ENCODE data around the gene MAT2A. TPM values are rescaled to one million over a fixed set of nuclear protein-coding genes. Genes with fewer than 3 reads are reported as not detected.

The MAT2A gene
- total and polyA plus RNA-seq, 10 of the 15 experiments (the other 5 are each of a cell fraction or from before 2014, with no cell fraction given) = 97.6 to 408 (median 290) TPM

GRCh38 chr2:85551698-85552678, 13.0 kb downstream of the MAT2A start (continued):
- no peak for TF ChIP-seq USF1 (IDR thresholded peaks at IDR 0.05; ENCODE audit: borderline replicate concordance, extremely low read length, insufficient read depth, low read depth, low read length)
- no peak for TF ChIP-seq ZBTB33 (IDR thresholded peaks at IDR 0.05)
- TF ChIP-seq USF2 (IDR thresholded peaks at IDR 0.05; ENCODE audit: borderline replicate concordance, low read depth, low read length) = no peak
- no peak for TF ChIP-seq ZBTB4 (CRISPR knock-in tag; IDR thresholded peaks at IDR 0.05)
- TF ChIP-seq CREM (IDR thresholded peaks at IDR 0.05; ENCODE audit: low read depth) = no peak
- no peak for TF ChIP-seq BRCA1 (IDR thresholded peaks at IDR 0.05; ENCODE audit: low read depth, low read length)
- TF ChIP-seq SP1 (IDR thresholded peaks at IDR 0.05; ENCODE audit: low read depth, low read length) = no peak
- TF ChIP-seq RAD21 (IDR thresholded peaks at IDR 0.05; ENCODE audit: insufficient read depth, low read depth, low read length) = peak; percentile 95
- TF ChIP-seq EP300 (IDR thresholded peaks at IDR 0.05; ENCODE audit: borderline replicate concordance in 1 of 2, control insufficient read depth in 1 of 2, low read depth in 2 of 2, low read length in 2 of 2) = no peak
- peak; percentile 38; the same call in 1 of the 2 replicates for TF ChIP-seq RUNX3 (IDR thresholded peaks at IDR 0.05; ENCODE audit: low read length)
- no peak for TF ChIP-seq ETV6 (conservative IDR thresholded peaks at IDR 0.05 in 1 of 2, IDR thresholded peaks at IDR 0.05 in 1 of 2; ENCODE audit: borderline replicate concordance in 1 of 2, low read depth in 1 of 2)
- TF ChIP-seq FOS (IDR thresholded peaks at IDR 0.05; ENCODE audit: borderline replicate concordance, extremely low read depth, insufficient read length) = no peak
- TF ChIP-seq IRF4 (IDR thresholded peaks at IDR 0.05; ENCODE audit: low read depth, low read length) = no peak
- no peak for TF ChIP-seq RB1 (IDR thresholded peaks at IDR 0.05; ENCODE audit: borderline replicate concordance)
- TF ChIP-seq SIX5 (IDR thresholded peaks at IDR 0.05; ENCODE audit: low read depth, low read length, severe bottlenecking) = no peak
- TF ChIP-seq ZNF24 (IDR thresholded peaks at IDR 0.05) = no peak
- TF ChIP-seq FOXM1 (IDR thresholded peaks at IDR 0.05; ENCODE audit: low read depth, low read length) = 0 out of 2 replicates have a peak, but pooled peaks have one; percentile 56
- 0 out of 2 replicates have a peak, but pooled peaks have one; percentile 42 for TF ChIP-seq PAX5 (IDR thresholded peaks at IDR 0.05; ENCODE audit: borderline replicate concordance, low read depth, low read length)
- TF ChIP-seq SMARCA5 (IDR thresholded peaks at IDR 0.05) = 0 out of 2 replicates have a peak, but pooled peaks have one; percentile 38
- TF ChIP-seq SREBF1 (IDR thresholded peaks at IDR 0.05; ENCODE audit: low read length) = no peak
- TF ChIP-seq ATF7 (IDR thresholded peaks at IDR 0.05; ENCODE audit: low read depth) = peak; percentile 34; the same call in 1 of the 2 replicates
- TF ChIP-seq TCF12 (IDR thresholded peaks at IDR 0.05; ENCODE audit: low read depth, low read length) = no peak
